GM18861 (cell line): ENCODE results near the gene PLEKHG4.
A peak's percentile ranks its signal among the peaks of the same experiment; 100 is the strongest.

ENCODE experiments used
- ATAC-seq: cut with Tn5 transposase; IDR thresholded peaks from one replicate; pipeline ENCODE4 v1.9.1; 2021; ENCODE audit not compliant: unreplicated experiment

Gene PLEKHG4

DNA sequence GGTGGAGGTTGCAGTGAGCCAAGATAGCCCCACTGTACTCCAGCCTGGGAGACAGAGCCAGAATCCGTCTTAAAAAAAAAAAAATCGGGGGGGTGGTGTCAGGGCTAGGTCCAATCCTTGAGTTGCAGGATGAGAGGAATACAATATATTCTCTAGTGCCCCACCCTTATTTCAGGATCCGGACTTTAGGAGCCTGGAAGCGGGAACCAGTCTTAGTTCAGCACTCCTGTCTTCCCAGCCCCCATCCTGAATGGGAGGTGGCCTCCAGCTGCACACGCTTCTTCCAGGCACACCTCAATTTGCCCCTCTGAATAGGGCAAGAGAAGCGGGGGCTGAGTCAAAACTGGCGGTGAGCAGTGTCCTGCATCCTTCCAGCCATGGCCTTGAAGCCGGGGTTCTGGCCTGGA lies 33.7 kb upstream of the PLEKHG4 start:
- no peak for ATAC-seq

- no peak for ATAC-seq
Measured at GRCh38 chr16:67246081-67246755, 33.1 kb upstream of the PLEKHG4 start.

DNA sequence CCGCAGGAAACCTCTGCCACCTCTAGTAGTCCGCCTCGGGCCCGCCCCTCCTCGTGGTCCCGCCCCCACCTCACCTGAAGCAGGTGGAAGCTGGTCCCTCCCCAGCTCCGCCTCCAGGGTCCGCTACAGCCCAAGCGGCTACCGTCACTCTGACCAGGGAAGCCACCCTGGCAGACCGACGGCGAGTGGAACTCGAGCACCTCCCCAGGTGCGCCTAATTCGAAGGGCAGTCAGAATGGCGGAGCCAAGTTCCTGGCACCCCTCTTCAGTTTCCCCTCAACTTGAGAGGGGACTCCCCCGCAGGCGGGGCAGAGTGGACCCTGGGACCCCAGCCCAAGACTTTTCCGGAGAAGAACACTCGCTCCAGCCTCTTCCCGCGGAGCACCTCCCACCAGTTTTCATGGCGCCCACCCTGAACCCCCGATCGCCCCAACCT lies 32.6 kb upstream of the PLEKHG4 start:
- ATAC-seq: no peak

- ATAC-seq: peak; percentile 40
Measured at GRCh38 chr16:67247192-67248072, 31.9 kb upstream of the PLEKHG4 start, which contains the start of gene FHOD1. Gene FHOD1, minus strand, starts transcription at chr16:67247481. Its CDS starts 71 bp downstream, at chr16:67247410.

DNA sequence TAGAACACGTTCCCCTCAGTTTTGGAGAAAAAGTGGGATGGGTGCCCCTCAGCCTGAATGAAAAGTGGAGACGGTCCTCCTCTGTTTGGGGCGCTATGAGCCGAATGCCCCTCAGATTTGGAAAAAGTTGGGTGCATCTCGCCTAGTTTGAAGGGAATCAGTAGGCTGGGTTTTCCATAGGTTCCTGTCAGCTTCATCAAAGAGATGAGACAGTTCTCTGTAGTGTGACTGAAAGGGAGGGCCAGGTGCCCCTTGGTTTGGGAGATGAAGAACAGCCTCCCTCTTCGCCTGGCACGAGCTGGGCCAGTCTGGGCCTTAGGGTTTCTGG lies 31.3 kb upstream of the PLEKHG4 start:
- ATAC-seq: no peak

DNA sequence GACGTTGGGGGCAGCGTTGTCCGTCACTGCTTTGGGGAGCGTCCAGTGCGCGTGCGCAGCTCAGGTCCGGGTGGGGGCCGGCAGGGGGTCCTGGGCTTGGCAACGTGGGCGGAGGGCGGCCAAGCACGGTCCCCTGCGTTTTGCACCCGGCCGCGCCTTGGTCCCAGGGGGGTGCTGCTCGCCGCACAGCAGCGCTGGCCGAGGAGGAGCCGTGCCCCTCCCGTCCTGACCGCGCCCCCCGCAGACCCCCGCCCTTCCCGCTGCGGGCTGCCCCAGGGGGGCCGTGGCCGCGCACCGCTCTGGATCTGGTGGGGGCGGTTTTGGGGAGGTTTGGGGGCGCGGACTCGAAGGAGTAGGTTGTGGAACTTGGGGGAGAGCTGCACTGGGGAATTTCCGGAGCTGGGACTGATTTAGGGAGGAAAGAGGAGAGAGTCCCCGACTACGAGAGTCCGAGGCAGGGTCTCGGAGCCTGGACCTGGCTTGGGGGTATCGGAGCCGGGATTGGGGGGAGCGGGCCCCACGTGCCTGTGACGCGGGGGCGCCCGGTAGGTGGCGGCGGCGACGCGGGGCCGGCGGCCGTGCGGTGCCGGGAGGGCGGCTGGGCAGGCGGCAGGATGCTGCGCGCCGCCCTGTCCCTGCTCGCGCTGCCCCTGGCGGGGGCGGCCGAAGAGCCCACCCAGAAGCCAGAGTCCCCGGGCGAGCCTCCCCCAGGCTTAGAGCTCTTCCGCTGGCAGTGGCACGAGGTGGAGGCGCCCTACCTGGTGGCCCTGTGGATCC lies 30.7 kb upstream of the PLEKHG4 start, which contains the start of gene SLC9A5:
Gene SLC9A5, plus strand, starts transcription at position 579 of the 777 bp plus-strand sequence. Its CDS starts 36 bp downstream, at position 615.
- no peak for ATAC-seq

- no peak for ATAC-seq
Measured at GRCh38 chr16:67249178-67250044, 29.9 kb upstream of the PLEKHG4 start.

GRCh38 chr16:67250045-67250327 lies 29.3 kb upstream of the PLEKHG4 start:
- ATAC-seq: no peak

- no peak for ATAC-seq
Measured at GRCh38 chr16:67252609-67253497, 26.5 kb upstream of the PLEKHG4 start.

DNA sequence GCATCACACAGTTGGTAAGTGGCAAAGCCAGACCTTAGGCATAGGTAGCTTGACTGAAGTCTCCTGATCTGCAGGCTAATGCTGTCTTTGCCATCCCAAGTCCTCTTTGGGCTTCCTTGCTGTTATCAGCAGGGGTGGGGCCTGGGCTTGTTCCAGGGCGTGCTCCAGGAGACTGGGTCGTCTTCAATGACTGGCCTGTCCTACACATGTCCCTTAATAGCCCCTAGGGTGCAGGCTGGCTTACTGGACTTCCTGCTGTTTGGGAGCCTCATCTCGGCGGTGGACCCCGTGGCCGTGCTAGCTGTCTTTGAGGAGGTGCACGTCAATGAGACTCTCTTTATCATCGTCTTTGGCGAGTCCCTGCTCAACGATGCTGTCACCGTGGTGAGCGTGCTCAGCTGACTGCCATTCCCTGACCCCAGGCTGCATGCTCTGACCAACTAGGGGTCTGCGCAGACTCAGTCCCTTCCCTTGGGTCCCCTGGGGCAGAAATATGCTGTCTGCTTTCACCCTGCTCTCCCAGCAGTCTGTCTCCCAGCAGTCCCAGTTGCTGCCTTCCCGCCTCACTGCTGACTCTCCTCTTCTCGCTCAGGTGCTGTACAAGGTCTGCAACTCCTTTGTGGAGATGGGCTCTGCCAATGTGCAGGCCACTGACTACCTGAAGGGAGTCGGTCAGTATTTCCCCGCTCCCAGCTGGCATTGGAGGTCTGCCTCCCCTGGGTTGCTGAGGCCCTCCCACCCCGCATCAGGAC lies 24.4 kb upstream of the PLEKHG4 start:
- ATAC-seq: no peak

GRCh38 chr16:67255553-67256221 lies 23.6 kb upstream of the PLEKHG4 start:
- ATAC-seq: no peak

DNA sequence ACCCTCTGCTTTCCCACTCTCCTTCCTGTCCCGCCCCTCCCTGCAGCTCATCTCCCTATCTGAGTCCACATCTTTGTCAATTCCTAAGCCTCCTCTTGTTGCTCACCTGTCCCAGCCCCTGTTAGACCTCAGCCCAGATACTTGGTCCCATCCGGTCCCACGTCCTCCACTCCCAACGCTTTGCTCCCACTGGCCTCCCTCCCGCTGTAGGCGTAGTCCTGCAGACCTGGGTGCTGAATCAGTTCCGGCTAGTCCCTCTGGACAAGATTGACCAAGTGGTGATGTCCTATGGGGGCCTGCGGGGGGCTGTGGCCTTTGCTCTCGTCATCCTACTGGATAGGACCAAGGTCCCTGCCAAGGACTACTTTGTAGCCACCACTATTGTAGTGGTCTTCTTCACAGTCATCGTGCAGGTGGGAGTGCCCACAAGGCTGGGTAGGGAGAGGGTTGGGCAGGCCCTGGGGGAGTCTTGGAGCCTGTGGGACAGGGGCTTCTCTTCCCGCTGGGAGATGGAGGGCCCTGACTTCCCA lies 22.6 kb upstream of the PLEKHG4 start:
- ATAC-seq: no peak

DNA sequence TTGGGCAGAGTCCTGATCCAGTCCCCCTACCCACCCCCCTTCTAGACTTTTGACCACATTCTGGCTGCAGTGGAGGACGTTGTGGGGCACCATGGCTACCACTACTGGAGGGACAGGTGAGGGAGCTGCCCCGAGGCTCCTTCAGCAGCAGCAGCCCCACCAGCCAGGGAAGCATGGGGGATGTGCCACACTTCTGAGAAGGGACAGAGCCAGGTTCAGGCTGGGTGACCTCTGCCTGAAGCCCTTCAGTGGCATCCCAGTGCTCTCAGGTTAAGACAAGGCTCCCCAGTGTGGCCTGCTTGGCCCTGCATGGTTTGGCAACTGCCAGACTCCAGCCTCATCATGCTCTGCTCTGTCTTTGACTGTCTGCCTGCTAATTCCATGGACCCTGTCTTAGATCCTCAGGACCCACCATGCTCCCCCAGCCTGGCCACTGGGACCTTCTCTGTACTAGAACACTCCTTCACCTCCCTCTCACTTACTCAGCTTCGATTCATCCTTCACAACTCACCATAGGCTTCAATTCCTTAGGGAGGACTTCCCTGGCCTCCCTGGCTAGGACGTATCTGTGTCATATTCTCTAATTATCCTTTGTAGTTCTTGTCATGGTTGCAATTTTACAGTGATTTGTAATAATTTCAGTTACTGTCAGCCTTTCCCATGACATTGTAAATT lies 21.7 kb upstream of the PLEKHG4 start:
- no peak for ATAC-seq

GRCh38 chr16:67258161-67258835 lies 21.0 kb upstream of the PLEKHG4 start:
- no peak for ATAC-seq

DNA sequence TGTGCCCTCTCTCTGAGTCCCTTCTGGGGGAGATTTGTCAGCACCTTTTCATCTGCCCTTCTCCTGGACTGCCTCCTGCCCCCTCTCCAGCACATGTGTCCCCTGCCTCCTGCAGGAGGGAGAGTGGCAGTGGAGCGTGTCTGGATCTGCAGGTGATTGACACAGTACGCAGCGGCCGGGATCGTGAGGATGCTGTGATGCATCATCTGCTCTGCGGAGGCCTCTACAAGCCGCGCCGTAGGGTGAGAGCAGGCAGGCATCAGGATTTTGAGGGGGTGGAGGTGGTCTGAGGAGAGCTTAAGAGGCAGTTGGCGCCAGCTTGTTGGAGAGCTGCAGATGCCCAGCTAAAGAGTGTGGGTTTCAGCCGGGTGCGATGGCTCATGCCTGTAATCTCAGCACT lies 19.6 kb upstream of the PLEKHG4 start:
- ATAC-seq: no peak

DNA sequence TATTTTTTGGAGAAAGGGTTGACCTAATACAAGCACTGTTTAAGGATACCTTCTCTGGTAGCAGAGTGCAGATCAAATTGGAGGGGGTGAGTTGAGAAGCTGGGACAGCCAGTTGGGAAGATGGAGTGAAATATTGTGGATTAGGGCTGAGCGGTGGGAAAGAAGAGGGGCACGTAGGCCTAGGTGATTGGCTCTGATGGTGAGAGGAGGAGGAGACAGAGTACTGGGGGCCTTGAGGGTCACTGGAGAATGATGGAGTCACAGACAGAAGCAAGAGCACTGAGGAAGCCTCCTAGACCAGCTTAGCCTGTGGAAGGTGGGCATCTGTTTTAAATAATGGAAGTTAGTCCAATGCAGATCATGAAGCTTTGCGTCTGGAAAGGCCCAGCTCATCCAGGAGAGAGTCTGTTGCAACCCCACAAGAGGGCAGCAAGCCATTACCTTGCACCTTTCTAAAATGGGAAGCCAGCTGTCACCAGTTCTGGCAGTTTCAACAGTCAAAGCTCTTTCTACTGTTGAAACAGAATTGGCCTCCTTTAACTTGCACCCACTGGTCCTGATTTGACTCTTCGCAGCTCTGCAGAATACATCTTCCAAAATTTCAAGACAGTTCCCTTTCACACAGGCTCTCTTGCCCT lies 18.8 kb upstream of the PLEKHG4 start:
- ATAC-seq: no peak

DNA sequence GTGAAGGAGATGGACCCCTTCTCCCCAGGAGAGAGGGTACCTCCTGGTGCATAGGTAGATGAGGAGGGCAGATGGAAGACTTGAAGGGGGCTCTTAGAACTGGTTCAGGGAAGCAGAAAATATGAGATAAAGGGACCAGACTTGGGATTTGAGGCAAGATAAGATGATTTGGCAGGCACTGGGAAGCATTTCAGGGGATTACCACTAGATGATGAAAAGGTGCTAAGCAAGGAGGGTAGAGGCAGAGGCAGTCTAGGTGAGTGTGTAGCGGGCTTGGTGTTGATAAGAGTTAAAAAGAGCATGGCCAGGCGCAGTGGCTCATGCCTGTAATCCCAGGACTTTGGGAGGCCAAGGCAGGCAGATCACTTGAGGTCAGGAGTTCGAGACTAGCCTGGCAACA lies 16.1 kb upstream of the PLEKHG4 start:
- ATAC-seq: no peak
